ENCODE measurements around the gene TBX4.

TBX4 gene

DNA sequence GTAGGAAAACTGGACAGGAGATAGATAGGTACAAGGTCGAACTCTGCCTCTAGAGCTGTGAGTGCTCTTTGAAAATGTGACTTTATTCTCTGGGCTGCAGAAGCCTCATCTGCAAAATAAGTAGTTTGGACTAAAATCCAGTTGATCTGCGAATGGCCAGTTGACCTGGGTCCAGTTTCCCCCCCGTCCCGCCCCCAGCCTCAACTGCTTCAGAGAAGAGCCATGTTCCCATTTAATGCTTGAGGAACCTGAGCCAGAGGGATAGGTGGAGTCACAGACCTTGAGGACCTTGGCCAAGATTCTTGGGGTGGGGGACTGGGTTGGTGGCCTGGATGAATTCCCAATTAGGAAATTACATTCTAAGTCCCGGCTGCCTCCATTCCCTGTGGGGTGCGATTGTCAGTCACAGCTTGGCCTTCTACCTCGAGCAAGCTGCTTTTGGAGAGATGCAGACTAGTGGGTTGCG, 38.5 kb upstream of the TBX4 start:
- ChIA-PET POLR2A (no interaction called here), CTCF (interaction anchor here (0.7 to 12.5 kb wide), 22 partner anchors 13 to 696 kb away, joined by 3 to 241 read pairs (median 9); partner anchors contain the start of gene TBX2)
- DNase-seq (ENCODE audit: low read depth, low spot score), result no peak
- TF ChIP-seq, protein P1, sequence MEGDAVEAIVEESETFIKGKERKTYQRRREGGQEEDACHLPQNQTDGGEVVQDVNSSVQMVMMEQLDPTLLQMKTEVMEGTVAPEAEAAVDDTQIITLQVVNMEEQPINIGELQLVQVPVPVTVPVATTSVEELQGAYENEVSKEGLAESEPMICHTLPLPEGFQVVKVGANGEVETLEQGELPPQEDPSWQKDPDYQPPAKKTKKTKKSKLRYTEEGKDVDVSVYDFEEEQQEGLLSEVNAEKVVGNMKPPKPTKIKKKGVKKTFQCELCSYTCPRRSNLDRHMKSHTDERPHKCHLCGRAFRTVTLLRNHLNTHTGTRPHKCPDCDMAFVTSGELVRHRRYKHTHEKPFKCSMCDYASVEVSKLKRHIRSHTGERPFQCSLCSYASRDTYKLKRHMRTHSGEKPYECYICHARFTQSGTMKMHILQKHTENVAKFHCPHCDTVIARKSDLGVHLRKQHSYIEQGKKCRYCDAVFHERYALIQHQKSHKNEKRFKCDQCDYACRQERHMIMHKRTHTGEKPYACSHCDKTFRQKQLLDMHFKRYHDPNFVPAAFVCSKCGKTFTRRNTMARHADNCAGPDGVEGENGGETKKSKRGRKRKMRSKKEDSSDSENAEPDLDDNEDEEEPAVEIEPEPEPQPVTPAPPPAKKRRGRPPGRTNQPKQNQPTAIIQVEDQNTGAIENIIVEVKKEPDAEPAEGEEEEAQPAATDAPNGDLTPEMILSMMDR (IDR thresholded peaks at IDR 0.05; ENCODE audit: insufficient read depth, low read length, missing control alignments), result no peak
- H3K4me3 ChIP-seq (ENCODE audit: low read depth, low read length), result no peak overlapping the region

DNA sequence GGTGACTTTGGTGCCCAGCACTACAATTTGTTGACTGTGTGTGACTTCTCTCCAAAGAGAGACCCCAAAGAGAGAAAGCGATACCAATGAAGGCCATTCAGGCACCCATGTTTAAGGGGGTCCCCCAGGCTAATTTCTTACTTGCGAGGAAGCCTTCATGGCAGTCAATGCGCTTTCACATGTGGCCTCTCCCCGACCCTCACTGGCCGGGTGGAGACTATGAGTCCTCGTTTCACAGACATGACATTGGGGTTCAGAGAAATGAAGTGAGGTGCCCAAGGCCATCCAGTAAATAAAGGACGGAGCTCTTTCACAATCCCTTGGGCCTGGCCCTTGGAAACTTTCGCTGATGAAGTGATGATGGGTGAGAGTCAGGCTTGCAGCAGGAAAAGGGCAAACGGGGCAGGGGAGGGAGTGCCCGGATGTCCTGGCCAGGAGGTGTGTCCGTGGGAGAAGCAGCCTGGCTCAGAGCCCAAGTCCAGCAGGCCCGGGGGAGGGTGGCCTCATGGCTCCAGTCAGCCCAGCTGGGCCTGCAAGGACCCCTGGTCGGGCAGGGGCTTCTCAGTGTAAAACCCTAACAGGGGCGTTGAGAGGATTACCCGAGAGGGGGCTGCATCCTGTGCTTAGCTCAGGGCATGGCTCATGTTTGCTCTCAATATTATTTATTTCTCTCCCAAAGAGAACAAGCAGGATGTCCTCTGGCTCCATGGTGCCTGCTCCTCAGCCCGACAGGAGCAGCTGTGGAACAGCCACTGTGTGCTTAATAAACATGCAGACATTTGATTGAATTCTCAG, 37.9 kb upstream of the TBX4 start:
- DNase-seq (ENCODE audit: low read depth, low spot score), result no peak
- ChIA-PET POLR2A (no interaction called here), CTCF (interaction anchor here (1.0 to 12.5 kb wide), 19 partner anchors 12 to 694 kb away, joined by 3 to 241 read pairs (median 16); partner anchors contain the start of gene TBX2)
- H3K4me3 ChIP-seq (ENCODE audit: low read depth, low read length), result no peak overlapping the region
- TF ChIP-seq, protein P1 (IDR thresholded peaks at IDR 0.05; ENCODE audit: insufficient read depth, low read length, missing control alignments), result no peak

DNA sequence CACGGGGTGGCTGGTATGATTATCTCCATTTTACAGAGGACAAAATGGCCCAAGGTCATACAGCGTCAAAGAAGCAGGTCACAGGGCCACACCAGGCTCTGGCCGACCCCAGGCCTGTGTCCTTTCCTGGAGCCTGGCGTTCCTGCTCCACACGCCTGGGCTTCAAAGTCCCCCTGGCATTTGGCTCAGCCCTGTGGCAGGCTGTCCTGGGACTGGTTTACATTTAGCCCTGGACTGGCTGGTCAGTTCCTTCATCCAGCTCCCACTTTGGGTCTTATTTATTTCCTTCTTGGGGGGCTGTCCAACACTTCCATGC, 37.3 kb upstream of the TBX4 start:
- POLR2A ChIA-PET, result no interaction called here
- CTCF ChIA-PET, result interaction anchor here (1.9 to 12.5 kb wide), 7 partner anchors 12 to 694 kb away, joined by 6 to 241 read pairs (median 82); partner anchors contain the start of gene TBX2

DNA sequence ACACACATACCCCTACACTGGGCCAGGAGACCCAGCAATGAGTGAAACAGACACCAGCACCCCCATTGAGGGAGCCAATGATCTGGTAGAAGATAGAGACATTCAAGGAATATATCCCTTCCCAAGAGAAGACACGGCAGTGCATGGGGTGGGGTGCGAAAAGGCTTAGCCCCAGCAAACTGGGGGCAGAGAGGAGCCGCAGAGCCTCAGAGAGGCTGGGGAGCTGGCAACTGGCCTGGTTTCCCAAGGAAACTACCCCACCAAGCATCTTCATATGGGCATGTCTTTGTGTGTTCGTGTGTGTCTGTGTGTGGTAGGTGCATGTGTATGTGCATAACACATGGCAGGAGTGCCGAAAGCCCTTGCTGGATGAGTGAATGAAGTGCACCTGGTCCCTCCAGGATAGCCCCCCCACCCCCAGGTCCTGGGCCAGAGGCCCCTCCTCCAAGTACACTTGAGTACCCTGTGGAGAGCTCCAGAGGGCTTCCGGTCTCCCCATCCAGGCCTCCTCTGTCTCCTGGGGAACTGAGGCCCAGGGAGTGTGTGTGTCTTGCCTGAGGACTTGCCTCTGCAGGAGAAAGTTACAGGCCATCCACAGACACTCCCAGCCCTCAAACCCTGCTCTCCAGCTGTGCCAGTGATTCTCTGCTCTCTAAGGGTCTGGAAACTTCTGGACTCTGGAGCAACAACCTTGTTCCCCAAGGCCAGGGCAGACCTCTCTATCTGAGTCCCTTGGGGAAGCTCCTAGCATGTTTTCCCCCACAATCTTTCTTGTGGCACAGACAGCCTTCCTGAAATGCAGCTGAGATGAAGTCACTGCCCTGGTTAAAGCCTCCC, 36.6 kb upstream of the TBX4 start:
- no peak for DNase-seq (ENCODE audit: low read depth, low spot score)
- CTCF ChIA-PET, result interaction anchor here (0.6 to 12.5 kb wide), 20 partner anchors 9 to 695 kb away, joined by 3 to 241 read pairs (median 4); no protein-coding TSS in a partner anchor
- POLR2A ChIA-PET, result no interaction called here
- TF ChIP-seq, protein P1 (IDR thresholded peaks at IDR 0.05; ENCODE audit: insufficient read depth, low read length, missing control alignments), result no peak
- no peak overlapping the region for H3K4me3 ChIP-seq (ENCODE audit: low read depth, low read length)

More for the DNA sequence above, 37.3 kb upstream of the TBX4 start:
- TF ChIP-seq, protein P1 (IDR thresholded peaks at IDR 0.05; ENCODE audit: insufficient read depth, low read length, missing control alignments), result no peak
- H3K4me3 ChIP-seq (ENCODE audit: low read depth, low read length), result no peak overlapping the region
- DNase-seq (ENCODE audit: low read depth, low spot score), result no peak

DNA sequence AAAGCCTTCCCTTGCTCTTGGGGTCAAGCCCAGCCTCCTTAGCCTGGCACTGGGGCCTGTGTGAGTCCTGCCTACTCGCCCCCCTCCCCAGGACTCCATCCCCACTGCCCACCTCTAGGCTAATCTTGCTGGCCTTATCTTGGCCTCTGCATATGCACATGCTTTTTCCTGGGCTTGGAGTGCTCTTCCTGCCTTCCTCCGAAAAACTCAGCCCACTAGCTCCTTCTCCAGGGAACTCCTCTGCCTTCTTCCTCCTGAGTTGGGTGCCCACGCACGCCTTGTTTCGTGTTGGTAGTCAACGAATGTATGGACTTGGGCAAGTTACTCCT, 36.0 kb upstream of the TBX4 start:
- TF ChIP-seq, protein P1 (IDR thresholded peaks at IDR 0.05; ENCODE audit: insufficient read depth, low read length, missing control alignments), result no peak
- ChIA-PET CTCF (interaction anchor here (0.6 to 12.5 kb wide), 20 partner anchors 9 to 695 kb away, joined by 3 to 241 read pairs (median 4); no protein-coding TSS in a partner anchor), POLR2A (no interaction called here)
- no peak for DNase-seq (ENCODE audit: low read depth, low spot score)
- no peak overlapping the region for H3K4me3 ChIP-seq (ENCODE audit: low read depth, low read length)
